ENCODE measurements around the gene SCN5A. TPM values are rescaled to one million over a fixed set of nuclear protein-coding genes. Genes with fewer than 3 reads are reported as not detected.
A peak's percentile ranks its signal among the peaks of the same experiment; 100 is the strongest.

The SCN5A gene
- total RNA-seq, 1 donor from 2014 or later: not detected

- H3K4me1 Mint-ChIP-seq: peaks cover 12% of the 10 kb centered on the region
- ChIA-PET POLR2A (no interaction called here), CTCF (interaction anchor here (0.9 kb wide), 1 partner anchor 476 kb away, joined by 3 read pairs; no protein-coding TSS in a partner anchor)
These were observed 125.2 kb downstream of the SCN5A start for GRCh38 chr3:38524141-38524739.

GRCh38 chr3:38522002-38522401, 127.5 kb downstream of the SCN5A start:
- no peaks in the 10 kb centered on the region for H3K9me3 Mint-ChIP-seq
- H3K4me1 Mint-ChIP-seq: peaks cover 13% of the 10 kb centered on the region
- no peak overlapping the region for H3K4me3 Mint-ChIP-seq
- intact Hi-C loops (cut with micrococcal nuclease): no loop called here
- ATAC-seq (ENCODE audit: low read depth): no peak
- ChIA-PET CTCF (interaction anchor here (1.0 to 3.9 kb wide), 21 partner anchors 8 to 770 kb away, joined by 3 to 29 read pairs (median 6); partner anchors contain the start of gene EXOG), POLR2A (interaction anchor here (0.8 kb wide), 1 partner anchor 886 kb away, joined by 3 read pairs; no protein-coding TSS in a partner anchor)
- no peaks in the 10 kb centered on the region for H3K27me3 Mint-ChIP-seq
- H3K36me3 Mint-ChIP-seq (ENCODE audit: low read depth): peaks cover 54% of the 10 kb centered on the region
- no peak overlapping the region for H3K27ac Mint-ChIP-seq
- no peak for DNase-seq
- no peak for TF ChIP-seq CTCF (IDR thresholded peaks at IDR 0.05)

More at GRCh38 chr3:38524141-38524739, 125.2 kb downstream of the SCN5A start:
- intact Hi-C loops (cut with micrococcal nuclease): no loop called here
- H3K27me3 Mint-ChIP-seq: no peaks in the 10 kb centered on the region
- H3K4me3 Mint-ChIP-seq: no peak overlapping the region
- peaks cover 60% of the 10 kb centered on the region for H3K36me3 Mint-ChIP-seq (ENCODE audit: low read depth)
- no peak for TF ChIP-seq CTCF (IDR thresholded peaks at IDR 0.05)
- ATAC-seq (ENCODE audit: low read depth) (no peak), DNase-seq (no peak)
- H3K27ac Mint-ChIP-seq: no peak overlapping the region
- no peaks in the 10 kb centered on the region for H3K9me3 Mint-ChIP-seq

GRCh38 chr3:38521391-38521987, 128.0 kb downstream of the SCN5A start:
- Mint-ChIP-seq H3K36me3 (ENCODE audit: low read depth) (peaks cover 54% of the 10 kb centered on the region), H3K9me3 (no peaks in the 10 kb centered on the region), H3K4me1 (peaks cover 13% of the 10 kb centered on the region), H3K4me3 (no peak overlapping the region), H3K27me3 (no peaks in the 10 kb centered on the region), H3K27ac (no peak overlapping the region)
- peak; percentile 72 for ATAC-seq (ENCODE audit: low read depth)
- POLR2A ChIA-PET: interaction anchor here (0.8 kb wide), 1 partner anchor 887 kb away, joined by 3 read pairs; no protein-coding TSS in a partner anchor
- CTCF ChIA-PET: interaction anchor here (1.0 to 3.9 kb wide), 23 partner anchors 8 to 770 kb away, joined by 3 to 29 read pairs (median 6); partner anchors contain the start of gene EXOG
- no peak for DNase-seq
- TF ChIP-seq CTCF (IDR thresholded peaks at IDR 0.05): peak; percentile 80
- intact Hi-C loops (cut with micrococcal nuclease): loop anchor here (1.0 to 2.0 kb wide), 5 partner anchors 130 to 771 kb away; no protein-coding TSS in a partner anchor

GRCh38 chr3:38519651-38520050, 129.8 kb downstream of the SCN5A start:
- POLR2A ChIA-PET: no interaction called here

More at GRCh38 chr3:38519651-38520050, 129.8 kb downstream of the SCN5A start:
- H3K9me3 Mint-ChIP-seq: no peaks in the 10 kb centered on the region
- CTCF ChIA-PET: interaction anchor here (1.2 to 3.9 kb wide), 3 partner anchors 10 to 772 kb away, joined by 3 to 29 read pairs (median 3); partner anchors contain the start of gene EXOG
- H3K27ac Mint-ChIP-seq: peak overlapping the region; percentile 54
- no peak overlapping the region for H3K4me3 Mint-ChIP-seq
- no peaks in the 10 kb centered on the region for H3K27me3 Mint-ChIP-seq
- H3K4me1 Mint-ChIP-seq: peaks cover 13% of the 10 kb centered on the region
- H3K36me3 Mint-ChIP-seq (ENCODE audit: low read depth): peaks cover 40% of the 10 kb centered on the region
- intact Hi-C loops (cut with micrococcal nuclease): loop anchor here (2.0 kb wide), 1 partner anchor 511 kb away; no protein-coding TSS in a partner anchor
- ATAC-seq (ENCODE audit: low read depth): no peak
- DNase-seq: no peak
- no peak for TF ChIP-seq CTCF (IDR thresholded peaks at IDR 0.05)
